ENCODE data around the gene NUP85. TPM values are rescaled to one million over a fixed set of nuclear protein-coding genes. Genes with fewer than 3 reads are reported as not detected.

NUP85 gene
- total RNA-seq, 1 donor from 2014 or later: 21.2 TPM

- peak overlapping the region; percentile 99 for H3K4me3 ChIP-seq
- no peaks in the 10 kb centered on the region for H3K27me3 ChIP-seq (ENCODE audit: low read depth)
- H3K36me3 ChIP-seq: peaks cover 43% of the 10 kb centered on the region
- DNase-seq: no peak
- intact Hi-C loops (cut with micrococcal nuclease): no loop called here
- TF ChIP-seq CTCF (IDR thresholded peaks at IDR 0.05; ENCODE audit: borderline replicate concordance): no peak
- H3K27ac ChIP-seq (replicated peaks): peak overlapping the region; percentile 100
- H3K9me3 ChIP-seq (replicated peaks): no peaks in the 10 kb centered on the region
- peaks cover 45% of the 10 kb centered on the region for H3K4me1 ChIP-seq
Observed at GRCh38 chr17:75181110-75181509, 24.4 kb upstream of the NUP85 start.

GRCh38 chr17:75181608-75182318, 23.7 kb upstream of the NUP85 start:
- peak overlapping the region; percentile 100 for H3K27ac ChIP-seq (replicated peaks)
- H3K4me1 ChIP-seq: peaks cover 45% of the 10 kb centered on the region
- no peaks in the 10 kb centered on the region for H3K27me3 ChIP-seq (ENCODE audit: low read depth)
- peak; percentile 17 for DNase-seq
- TF ChIP-seq CTCF (IDR thresholded peaks at IDR 0.05; ENCODE audit: borderline replicate concordance): no peak
- peak overlapping the region; percentile 99 for H3K4me3 ChIP-seq
- peaks cover 36% of the 10 kb centered on the region for H3K36me3 ChIP-seq
- H3K9me3 ChIP-seq (replicated peaks): no peaks in the 10 kb centered on the region
- intact Hi-C loops (cut with micrococcal nuclease): no loop called here

GRCh38 chr17:75182319-75182568, 23.2 kb upstream of the NUP85 start:
- peaks cover 32% of the 10 kb centered on the region for H3K36me3 ChIP-seq
- no peak for TF ChIP-seq CTCF (IDR thresholded peaks at IDR 0.05; ENCODE audit: borderline replicate concordance)
- H3K27ac ChIP-seq (replicated peaks): peak overlapping the region; percentile 100
- H3K27me3 ChIP-seq (ENCODE audit: low read depth): no peaks in the 10 kb centered on the region
- H3K4me3 ChIP-seq: peak overlapping the region; percentile 99
- H3K9me3 ChIP-seq (replicated peaks): no peaks in the 10 kb centered on the region
- DNase-seq: no peak
- H3K4me1 ChIP-seq: peaks cover 45% of the 10 kb centered on the region
- intact Hi-C loops (cut with micrococcal nuclease): no loop called here

- peak within 1 kb of the TSS; percentile 100 for H3K27ac ChIP-seq (replicated peaks)
- peak; percentile 95 for DNase-seq
- peak within 1 kb of the TSS; percentile 99 for H3K4me3 ChIP-seq
- no peaks in the 10 kb centered on the region for H3K9me3 ChIP-seq (replicated peaks)
- intact Hi-C loops (cut with micrococcal nuclease): no loop called here
- H3K4me1 ChIP-seq: peaks cover 45% of the 10 kb centered on the region
- no peaks in the 10 kb centered on the region for H3K27me3 ChIP-seq (ENCODE audit: low read depth)
- peaks cover 26% of the 10 kb centered on the region for H3K36me3 ChIP-seq
- TF ChIP-seq CTCF (IDR thresholded peaks at IDR 0.05; ENCODE audit: borderline replicate concordance): peak; percentile 63
Observed at GRCh38 chr17:75182569-75183436, 22.7 kb upstream of the NUP85 start, which contains the start of gene SUMO2. Gene SUMO2, minus strand, starts transcription at chr17:75182959. Its CDS starts 125 bp downstream, at chr17:75182834.

- no peak overlapping the region for H3K27ac ChIP-seq (replicated peaks)
- TF ChIP-seq CTCF (IDR thresholded peaks at IDR 0.05; ENCODE audit: borderline replicate concordance): no peak
- DNase-seq: no peak
- peaks cover 13% of the 10 kb centered on the region for H3K36me3 ChIP-seq
- H3K4me1 ChIP-seq: peaks cover 38% of the 10 kb centered on the region
- no peaks in the 10 kb centered on the region for H3K27me3 ChIP-seq (ENCODE audit: low read depth)
- intact Hi-C loops (cut with micrococcal nuclease): no loop called here
- no peaks in the 10 kb centered on the region for H3K9me3 ChIP-seq (replicated peaks)
- no peak overlapping the region for H3K4me3 ChIP-seq
Observed at GRCh38 chr17:75183999-75184884, 21.2 kb upstream of the NUP85 start.
